GM12892 (cell line): Measurements from ENCODE around the gene NT5DC4.

ENCODE experiments used
- POLR2A ChIP-seq: IDR thresholded peaks from 2 replicates; pipeline ENCODE4 v1.6.1; 2011; ENCODE audit warnings: low read depth, low read length, control low read depth
- POLR2AphosphoS5 ChIP-seq: IDR thresholded peaks from 2 replicates; pipeline ENCODE4 v1.6.1; 2011; ENCODE audit warnings: low read depth, low read length, control low read depth
- TAF1 ChIP-seq: IDR thresholded peaks from 2 replicates; pipeline ENCODE4 v1.6.1; 2011; ENCODE audit warnings: low read depth, mild to moderate bottlenecking, control low read depth, low read length, borderline replicate concordance

DNA sequence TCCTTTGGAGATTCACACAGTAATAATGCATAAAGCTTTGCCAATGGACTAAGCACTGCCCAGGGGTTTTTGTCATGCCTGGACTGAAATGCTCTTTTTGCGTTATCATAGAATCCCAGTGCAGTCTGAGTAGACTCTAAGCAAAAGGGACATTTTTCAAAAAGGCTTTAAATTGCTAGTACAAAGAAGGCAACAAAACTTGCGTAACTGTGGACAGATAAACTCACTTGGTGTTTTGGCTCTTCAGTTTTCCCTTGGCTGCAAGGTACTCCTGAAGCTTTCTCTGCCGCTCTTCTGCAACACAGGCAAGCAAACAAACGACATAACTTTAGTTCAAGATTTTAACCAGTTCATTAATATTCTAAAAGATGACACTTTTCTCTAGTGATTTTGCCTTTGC lies 41.5 kb downstream of the NT5DC4 start:
- TF ChIP-seq TAF1 (no peak), POLR2A (no peak), POLR2AphosphoS5 (no peak)
